GM21737 (cell line): ENCODE measurements around the gene IER2.
"Not testable (repeated sequence)": the region's sequence is repeated elsewhere in the genome, so short reads cannot be mapped to it uniquely, and the experiment has no call there.

ENCODE experiments used
- ATAC-seq: cut with Tn5 transposase; IDR thresholded peaks from one replicate; pipeline ENCODE4 v1.9.1; 2021; ENCODE audit warnings: mild to moderate bottlenecking, moderate library complexity; ENCODE audit not compliant: unreplicated experiment

The IER2 gene

GRCh38 chr19:13190781-13191540, 40.8 kb downstream of the IER2 start:
- no peak for ATAC-seq

GRCh38 chr19:13195678-13196077, 45.5 kb downstream of the IER2 start:
- no peak for ATAC-seq

GRCh38 chr19:13198634-13199033, 48.4 kb downstream of the IER2 start:
- ATAC-seq = no peak

GRCh38 chr19:13202112-13202511, 51.9 kb downstream of the IER2 start:
- ATAC-seq = not testable (repeated sequence)
